IMR-90 (cell line): Measurements from ENCODE around the gene STAG1. TPM values are rescaled to one million over a fixed set of nuclear protein-coding genes. Genes with fewer than 3 reads are reported as not detected.
A peak's percentile ranks its signal among the peaks of the same experiment; 100 is the strongest.

Experiments
- ATAC-seq: fragments of 200-7000 bp; cut with Tn5 transposase; 2 replicates; pipeline ENCODE4 v1.9.1; 2020; ENCODE audit warnings: low read depth, mild to moderate bottlenecking, moderate library complexity
- BruUV-seq: library from RNA; stranded (reverse); fragments of 400-500 nt; replicated peaks from 2 replicates; lab custom pipeline; 2021; lab: Mats Ljungman, UMichigan
- CTCF ChIA-PET: fragments of 300-600 bp; formaldehyde crosslinking; extraction: SDS; loops from one replicate; lab custom pipeline; 2021; ENCODE audit warnings: antibody characterized with exemption; lab: Yijun Ruan, JAX
- POLR2A ChIA-PET: fragments of 300-600 bp; sonication (Branson Sonifier 250); formaldehyde crosslinking; loops from one replicate; lab custom pipeline; 2022; ENCODE audit warnings: antibody characterized with exemption; ENCODE audit not compliant: unreplicated experiment; lab: Charles Lee
- DNase-seq: peaks from one replicate; pipeline ENCODE4 v3.0.0; 2013
- H2AFZ ChIP-seq: replicated peaks from 2 replicates; pipeline ENCODE3; 2013; ENCODE audit warnings: low read length, mild to moderate bottlenecking; ENCODE audit not compliant: poor library complexity
- H2AK5ac ChIP-seq: 2 replicates; pipeline ENCODE4 v1.6.1; 2013; ENCODE audit warnings: low read depth, low read length, inconsistent platforms
- H2AK9ac ChIP-seq: replicated peaks from 2 replicates; pipeline ENCODE3; 2013; ENCODE audit warnings: mild to moderate bottlenecking, low read depth, low read length, moderate library complexity; ENCODE audit not compliant: poor library complexity
- H2BK120ac ChIP-seq: 2 replicates; pipeline ENCODE4 v1.6.1; 2013; ENCODE audit warnings: low read depth, low read length, inconsistent platforms
- H2BK15ac ChIP-seq: 3 replicates; pipeline ENCODE4 v1.6.1; 2013; ENCODE audit warnings: low read depth, low read length, inconsistent platforms
- H2BK20ac ChIP-seq: 2 replicates; pipeline ENCODE4 v1.6.1; 2013; ENCODE audit warnings: low read depth, mild to moderate bottlenecking, inconsistent platforms, low read length, moderate library complexity
- H2BK5ac ChIP-seq: 2 replicates; pipeline ENCODE4 v1.6.1; 2013; ENCODE audit warnings: mild to moderate bottlenecking, low read depth, low read length, inconsistent platforms; ENCODE audit not compliant: poor library complexity, severe bottlenecking
- H3K14ac ChIP-seq: replicated peaks from 2 replicates; pipeline ENCODE4 v1.6.1; 2013; ENCODE audit warnings: low read depth, low read length, inconsistent platforms
- H3K18ac ChIP-seq: 2 replicates; pipeline ENCODE4 v1.6.1; 2013; ENCODE audit warnings: low read depth, low read length, control low read depth
- H3K23ac ChIP-seq: 2 replicates; pipeline ENCODE4 v1.6.1; 2013; ENCODE audit warnings: low read depth, low read length, inconsistent platforms
- H3K27ac ChIP-seq: 2 replicates; pipeline ENCODE4 v1.5.1; 2013; ENCODE audit warnings: mild to moderate bottlenecking, control low read depth, low read length; ENCODE audit not compliant: insufficient read depth
- H3K27me3 ChIP-seq: 2 replicates; pipeline ENCODE4 v1.6.1; 2013; ENCODE audit warnings: low read length; ENCODE audit not compliant: control insufficient read depth, insufficient read depth
- H3K36me3 ChIP-seq: 2 replicates; pipeline ENCODE4 v1.6.1; 2013; ENCODE audit warnings: low read length, mixed read lengths; ENCODE audit not compliant: control insufficient read depth, insufficient read depth
- H3K4ac ChIP-seq: 2 replicates; pipeline ENCODE4 v1.6.1; 2013; ENCODE audit warnings: low read depth, low read length, inconsistent platforms
- H3K4me1 ChIP-seq: 2 replicates; pipeline ENCODE4 v1.6.1; 2013; ENCODE audit warnings: low read length, mixed read lengths; ENCODE audit not compliant: control insufficient read depth, insufficient read depth
- H3K4me2 ChIP-seq: 2 replicates; pipeline ENCODE4 v1.6.1; 2013; ENCODE audit warnings: low read depth, mild to moderate bottlenecking, control low read depth, low read length, moderate library complexity
- H3K4me3 ChIP-seq: 2 replicates; pipeline ENCODE4 v1.5.1; 2013; ENCODE audit warnings: low read depth, mild to moderate bottlenecking, control low read depth, low read length, moderate library complexity; ENCODE audit not compliant: insufficient read depth
- H3K56ac ChIP-seq: 2 replicates; pipeline ENCODE4 v1.6.1; 2013; ENCODE audit warnings: low read length, inconsistent platforms; ENCODE audit not compliant: insufficient read depth; ENCODE audit errors: extremely low read depth
- H3K79me1 ChIP-seq, 2 experiments: 2 replicates each; pipeline ENCODE4 v1.6.1; 2013; ENCODE audit warnings: low read length in 2 of 2, inconsistent platforms in 1 of 2, low read depth in 1 of 2
- H3K9ac ChIP-seq: 2 replicates; pipeline ENCODE4 v1.6.1; 2013; ENCODE audit warnings: low read depth, low read length, control low read depth
- H3K9me1 ChIP-seq: 2 replicates; pipeline ENCODE4 v1.6.1; 2013; ENCODE audit warnings: low read length, inconsistent platforms; ENCODE audit not compliant: insufficient read depth
- H3K9me3 ChIP-seq: 2 replicates; pipeline ENCODE4 v1.6.1; 2013; ENCODE audit warnings: low read length; ENCODE audit not compliant: control insufficient read depth, insufficient read depth
- H4K20me1 ChIP-seq: 2 replicates; pipeline ENCODE4 v1.6.1; 2013; ENCODE audit warnings: low read length, inconsistent platforms; ENCODE audit not compliant: insufficient read depth
- H4K5ac ChIP-seq: 2 replicates; pipeline ENCODE4 v1.6.1; 2013; ENCODE audit warnings: mild to moderate bottlenecking, low read depth, low read length, control low read depth
- H4K8ac ChIP-seq, 2 experiments: 2 replicates each; pipeline ENCODE4 v1.6.1; 2013; ENCODE audit warnings: low read depth in 2 of 2, low read length in 2 of 2, control low read depth in 1 of 2, inconsistent platforms in 1 of 2
- H4K91ac ChIP-seq: 2 replicates; pipeline ENCODE4 v1.6.1; 2013; ENCODE audit warnings: low read depth, low read length, inconsistent platforms; ENCODE audit not compliant: insufficient read depth
- BHLHE40 ChIP-seq: fragments of 150-350 bp; IDR thresholded peaks from 2 replicates; pipeline ENCODE4 v1.6.1; 2016; ENCODE audit warnings: mild to moderate bottlenecking, low read depth, low read length
- CHD1 ChIP-seq: IDR thresholded peaks from 2 replicates; pipeline ENCODE4 v1.6.1; 2012; ENCODE audit warnings: low read depth, low read length, improper control_type of control experiment
- MAFK ChIP-seq: IDR thresholded peaks from 2 replicates; pipeline ENCODE4 v1.6.1; 2012; ENCODE audit warnings: low read depth, low read length, improper control_type of control experiment
- MAZ ChIP-seq: IDR thresholded peaks from 2 replicates; pipeline ENCODE4 v1.6.1; 2012; ENCODE audit warnings: low read depth, mild to moderate bottlenecking, low read length, improper control_type of control experiment, moderate library complexity, borderline replicate concordance
- NFE2L2 ChIP-seq: fragments of 150-350 bp; IDR thresholded peaks from 2 replicates; pipeline ENCODE4 v1.6.1; 2016; ENCODE audit warnings: low read depth, mild to moderate bottlenecking, low read length
- POLR2A ChIP-seq: IDR thresholded peaks from 2 replicates; pipeline ENCODE4 v1.6.1; 2012; ENCODE audit warnings: mild to moderate bottlenecking, low read depth, low read length
- SMC3 ChIP-seq: fragments of 150-350 bp; IDR thresholded peaks from 2 replicates; pipeline ENCODE4 v1.6.1; 2016; ENCODE audit warnings: low read depth, mild to moderate bottlenecking, antibody characterized with exemption, low read length, moderate library complexity
- WGBS, 2 experiments: methylation state at CpG; one replicate each; pipeline versions ENCODE4 v1.1.5 to v1.1.7; 2013; ENCODE audit warnings: missing lambda C conversion rate in 2 of 2; ENCODE audit not compliant: insufficient read length in 1 of 2; ENCODE audit errors: extremely low coverage in 2 of 2; 5-methylcytosine and 5-hydroxymethylcytosine counted together
- dilution Hi-C: fragments of 300-500 bp; cut with HindIII; formaldehyde crosslinking; loops from one replicate; pipeline ENCODE4 v1.14.3; 2018; ENCODE audit warnings: low sequenced_read_pairs; ENCODE audit not compliant: unreplicated experiment
- in situ Hi-C: fragments of 300-500 bp; cut with MboI; formaldehyde crosslinking; loops from 3 replicates; pipeline ENCODE4 v1.14.3; 2019; ENCODE audit warnings: low sequenced_read_pairs, inconsistent platforms, mixed read lengths
- intact Hi-C: fragments of 100-400 bp; cut with micrococcal nuclease; formaldehyde crosslinking; loops from 2 replicates; pipeline ENCODE4 v1.10.0; 2022
- polyA plus RNA-seq, 3 experiments: library from polyadenylated mRNA; depleted of rRNA; stranded (reverse); fragments of >200 nt; gene quantifications; 2 replicates each; pipeline ENCODE4 v1.2.3, GENCODE V29; 2012; ENCODE audit warnings: low replicate concordance in 1 of 3
- total RNA-seq: library from RNA; depleted of rRNA; stranded (reverse); fragments of >200 nt; gene quantifications from 2 replicates; pipeline ENCODE4 v1.2.3, GENCODE V29; 2012

STAG1 gene
- total and polyA plus RNA-seq, 2 of the 4 experiments (the other 2 are of a cell fraction) = 9.6 to 32.3 TPM

GRCh38 chr3:136639069-136639468, 113.1 kb downstream of the STAG1 start:
- TF ChIP-seq SMC3 (no peak), CHD1 (no peak), BHLHE40 (no peak), MAZ (no peak), MAFK (no peak), NFE2L2 (no peak), POLR2A (no peak)
- Histone ChIP-seq H3K27ac (peak overlapping the region; percentile 88; the same call in 1 of the 2 replicates), H3K23ac (no peak overlapping the region), H3K4ac (peak overlapping the region; percentile 58), H2BK120ac (no peak overlapping the region; the same call in 1 of the 2 replicates), H4K91ac (0 out of 2 replicates have a peak overlapping the region, but pooled peaks have one; percentile 4), H3K79me1 (peaks cover 13 to 56% of the 10 kb centered on the region in 2 experiments), H3K36me3 (0 out of 2 replicates have a peak, but pooled peaks cover 1% of the 10 kb centered on the region), H2BK20ac (no peak overlapping the region), H3K4me3 (no peak overlapping the region), H3K14ac (no peak overlapping the region), H2BK5ac (peak overlapping the region; percentile 46), H3K9me1 (no peaks in the 10 kb centered on the region), H3K18ac (peak overlapping the region; percentile 83), H3K9ac (no peak overlapping the region), H4K5ac (no peak overlapping the region), H2AK9ac (no peak overlapping the region), H3K56ac (no peak overlapping the region), H3K27me3 (no peaks in the 10 kb centered on the region), H3K4me2 (no peak overlapping the region), H3K4me1 (peaks cover 1% of the 10 kb centered on the region; the same call in 1 of the 2 replicates), H2AK5ac (peak overlapping the region; percentile 49; the same call in 1 of the 2 replicates), H4K20me1 (no peaks in the 10 kb centered on the region), H2AFZ (no peak overlapping the region), H2BK15ac (no peak overlapping the region), H4K8ac (peak overlapping the region in 1 of 2 experiments; percentile 35; a peak in 1 of 4 replicates), H3K9me3 (no peaks in the 10 kb centered on the region)
- in situ Hi-C loops = no loop called here
- dilution Hi-C loops = no loop called here
- ChIA-PET POLR2A (interaction anchor here (0.6 kb wide), 1 partner anchor 113 kb away, joined by 5 read pairs; the partner anchor contains the start of gene STAG1), CTCF (interaction anchor here (0.6 to 0.7 kb wide), 2 partner anchors 77 to 82 kb away, joined by 3 read pairs; no protein-coding TSS in a partner anchor)
- no TSS peak for BruUV-seq
- no CpG with 5 or more reads among the region's 1 CpG for WGBS, 2 experiments
- DNase-seq (no peak), ATAC-seq (peak; percentile 62)
- intact Hi-C loops = no loop called here
